Thoracic aorta (tissue), 2 donors: ENCODE data around the gene LRRC41. TPM values are rescaled to one million over a fixed set of nuclear protein-coding genes. Genes with fewer than 3 reads are reported as not detected.

Experiments used
- ATAC-seq: fragments of 150-250 bp; one replicate; pipeline ENCODE4 v1.8.0; 2017; ENCODE audit warnings: low read depth; ENCODE audit not compliant: insufficient number of reproducible peaks, low FRiP score
- DNase-seq: peaks from one replicate; pipeline ENCODE4 v3.0.0-alpha.2; 2020; ENCODE audit warnings: low spot score
- H3K27ac ChIP-seq, 2 donors: fragments of 200-600 bp; sonication (generic); 1 replicate in 1 of 2; 2 replicates in 1 of 2; pipeline ENCODE4 v1.5.1; 2016; ENCODE audit warnings: mild to moderate bottlenecking in 2 of 2, moderate library complexity in 2 of 2
- H3K27me3 ChIP-seq: fragments of 200-600 bp; sonication (generic); replicated peaks from 2 replicates; pipeline ENCODE4 v1.6.0; 2016; ENCODE audit warnings: mild to moderate bottlenecking; ENCODE audit not compliant: insufficient read depth
- H3K36me3 ChIP-seq: fragments of 200-600 bp; sonication (generic); one replicate; pipeline ENCODE4 v1.5.1; 2016
- H3K4me1 ChIP-seq, 2 donors: fragments of 200-600 bp; sonication (generic); 1 replicate in 1 of 2; 2 replicates in 1 of 2; pipeline versions ENCODE4 v1.5.1 to v1.6.0; 2016; ENCODE audit warnings: low read depth in 2 of 2, mild to moderate bottlenecking in 1 of 2; ENCODE audit not compliant: control insufficient read depth in 1 of 2
- H3K4me3 ChIP-seq: fragments of 200-600 bp; sonication (generic); 2 replicates; pipeline ENCODE4 v1.5.1; 2016; ENCODE audit warnings: mild to moderate bottlenecking
- H3K9me3 ChIP-seq: fragments of 200-600 bp; sonication (generic); 2 replicates; pipeline ENCODE4 v1.5.1; 2016
- CTCF ChIP-seq: fragments of 200-600 bp; sonication (generic); IDR thresholded peaks from one replicate; pipeline ENCODE4 v1.5.1; 2019; ENCODE audit warnings: antibody characterized with exemption
- total RNA-seq, 2 donors: library from RNA; depleted of rRNA; stranded (reverse); fragments of >200 nt; gene quantifications; one replicate each; pipeline versions ENCODE4 v1.1.0 to v1.2.3, GENCODE V29; 2016

The LRRC41 gene
- total RNA-seq, 2 donors from 2014 or later = 70.7 to 76.2 TPM

- no peak overlapping the region for H3K4me3 ChIP-seq
Observed at GRCh38 chr1:46343351-46343695, 39.9 kb upstream of the LRRC41 start.

GRCh38 chr1:46342677-46343350 lies 39.4 kb upstream of the LRRC41 start:
- no peaks in the 10 kb centered on the region for H3K27me3 ChIP-seq
- no peak overlapping the region for H3K27ac ChIP-seq
- H3K4me3 ChIP-seq = no peak overlapping the region
- DNase-seq (no peak), ATAC-seq (no peak)
- H3K36me3 ChIP-seq = peaks cover 16% of the 10 kb centered on the region
- TF ChIP-seq CTCF = no peak
- no peaks in the 10 kb centered on the region for H3K9me3 ChIP-seq
- H3K4me1 ChIP-seq = peaks cover 12 to 18% of the 10 kb centered on the region in 2 donors

More at GRCh38 chr1:46343351-46343695, 39.9 kb upstream of the LRRC41 start:
- H3K9me3 ChIP-seq = no peaks in the 10 kb centered on the region
- no peaks in the 10 kb centered on the region for H3K27me3 ChIP-seq
- H3K27ac ChIP-seq = no peak overlapping the region
- DNase-seq (no peak), ATAC-seq (no peak)
- TF ChIP-seq CTCF = no peak
- peaks cover 12 to 18% of the 10 kb centered on the region in 2 donors for H3K4me1 ChIP-seq
- H3K36me3 ChIP-seq = peaks cover 16% of the 10 kb centered on the region

- H3K27ac ChIP-seq = peak overlapping the region; percentile 98 to 99
- DNase-seq = no peak
- peaks cover 16% of the 10 kb centered on the region for H3K36me3 ChIP-seq
- no peak for ATAC-seq
- H3K27me3 ChIP-seq = no peaks in the 10 kb centered on the region
- H3K4me1 ChIP-seq = peaks cover 12 to 18% of the 10 kb centered on the region in 2 donors
- peak; percentile 13 for TF ChIP-seq CTCF
- no peaks in the 10 kb centered on the region for H3K9me3 ChIP-seq
- H3K4me3 ChIP-seq = no peak overlapping the region
Observed at GRCh38 chr1:46342084-46342656, 38.8 kb upstream of the LRRC41 start.

- TF ChIP-seq CTCF = no peak
- H3K27ac ChIP-seq = peak overlapping the region; percentile 98 to 99
- ATAC-seq (no peak), DNase-seq (no peak)
- peaks cover 9% of the 10 kb centered on the region for H3K36me3 ChIP-seq
- no peaks in the 10 kb centered on the region for H3K9me3 ChIP-seq
- no peaks in the 10 kb centered on the region for H3K27me3 ChIP-seq
- H3K4me1 ChIP-seq = peaks cover 12 to 18% of the 10 kb centered on the region in 2 donors
- H3K4me3 ChIP-seq = peak overlapping the region; percentile 96
Observed at GRCh38 chr1:46341222-46342083, 38.0 kb upstream of the LRRC41 start.
